ENCODE results near the gene ADD1.

ADD1 gene

GRCh38 chr4:2823671-2824328 is 19.8 kb upstream of the ADD1 start:
- DNase-seq = peak; percentile 0

GRCh38 chr4:2824329-2824835 is 19.3 kb upstream of the ADD1 start:
- no peak for DNase-seq

- no peak for DNase-seq
These were observed 18.7 kb upstream of the ADD1 start for GRCh38 chr4:2824836-2825381.

- DNase-seq = no peak
These were observed 17.9 kb upstream of the ADD1 start for GRCh38 chr4:2825740-2826139.

- DNase-seq = no peak
These were observed 16.4 kb upstream of the ADD1 start for GRCh38 chr4:2827071-2827873.

GRCh38 chr4:2827874-2828751 is 15.5 kb upstream of the ADD1 start:
- DNase-seq = no peak

GRCh38 chr4:2828758-2829181 is 14.9 kb upstream of the ADD1 start:
- no peak for DNase-seq

GRCh38 chr4:2829321-2829932 is 14.2 kb upstream of the ADD1 start:
- no peak for DNase-seq

- no peak for DNase-seq
These were observed 13.7 kb upstream of the ADD1 start for GRCh38 chr4:2829933-2830451.

- DNase-seq = no peak
These were observed 12.7 kb upstream of the ADD1 start for GRCh38 chr4:2830632-2831610.

- no peak for DNase-seq
These were observed 11.9 kb upstream of the ADD1 start for GRCh38 chr4:2831611-2832308.

GRCh38 chr4:2832309-2832980 is 11.2 kb upstream of the ADD1 start:
- DNase-seq = peak; percentile 62

- DNase-seq = no peak
These were observed 10.5 kb upstream of the ADD1 start for GRCh38 chr4:2832981-2833670.

- no peak for DNase-seq
These were observed 10.0 kb upstream of the ADD1 start for GRCh38 chr4:2833671-2834000.

- DNase-seq = no peak
These were observed 9.4 kb upstream of the ADD1 start for GRCh38 chr4:2834001-2834921.

GRCh38 chr4:2835978-2836377 is 7.7 kb upstream of the ADD1 start:
- DNase-seq = no peak

- no peak for DNase-seq
These were observed 7.2 kb upstream of the ADD1 start for GRCh38 chr4:2836391-2836859.
